Heart left ventricle (tissue), 13 donors: ENCODE measurements around the gene BBOX1.

Experiments
- POLR2A ChIP-seq, 2 donors: fragments of 450-650 bp; IDR thresholded peaks; one replicate each; pipeline ENCODE4 v1.6.1; 2017; ENCODE audit warnings: antibody characterized with exemption in 2 of 2, mild to moderate bottlenecking in 2 of 2, moderate library complexity in 2 of 2
- TF ChIP-seq, protein P1 (sequence below), 12 donors: fragments of 200-600 bp; sonication (generic) in 4 of 12; IDR thresholded peaks; one replicate each; pipeline versions ENCODE4 v1.5.0 to v1.8.0; 2018 to 2022; ENCODE audit warnings: antibody characterized with exemption in 12 of 12, mild to moderate bottlenecking in 5 of 12
- donor health status: ischemic (EF 13 %, LVEDD 7.1; RV severe dilation, severe dysfunction).
- donor health status: DM: no; HTN: yes; CAD: no.
- donor health status: DM: no; HTN: no; CAD: no.
- donor health status: ischemic (EF 25% LVEDD 6.9; RV normal size, moderate dysfunction).
- donor health status: ischemic (EF 25% LVEDD 5.7; RV mildly dilated, moderate dysfunction).
- donor health status: ischemic (EF 35%, LVEDD 5.7; RV mildly dilated, moderate dysfunction).
- donor health status: nonischemic (EF 11% LVEDD 7.7; RV severe dilation, severe dysfunction).
- donor health status: DM: yes; HTN: yes; CAD: no.
- donor health status: PGD.
- donor health status: ischemic (EF 29% LVEDD 5.4; RV normal size, mild dysfunction).
- donor health status: nonischemic (EF 23%, LVEDD 6.1; RV moderate dilation, normal function).

DNA sequence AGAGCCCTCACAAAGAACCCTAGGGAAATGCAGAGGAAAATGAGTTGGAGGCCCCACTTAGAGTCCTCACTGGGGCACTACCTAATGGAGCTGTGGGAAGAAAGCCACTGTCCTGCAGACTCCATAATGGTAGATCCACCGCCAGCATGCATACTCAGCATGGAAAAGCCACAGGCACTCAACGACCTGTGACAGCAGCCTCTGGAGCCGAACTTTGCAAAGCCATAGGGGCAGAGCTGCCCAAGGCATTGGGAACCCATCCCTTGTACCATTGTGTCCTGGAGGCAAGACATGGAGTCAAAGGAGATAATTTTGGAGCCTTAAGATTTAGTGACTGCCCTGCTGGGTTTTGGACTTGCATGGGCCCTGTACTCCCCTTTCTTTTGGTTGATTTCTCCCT, 18.8 kb downstream of the BBOX1 start:
- TF ChIP-seq, protein P1, sequence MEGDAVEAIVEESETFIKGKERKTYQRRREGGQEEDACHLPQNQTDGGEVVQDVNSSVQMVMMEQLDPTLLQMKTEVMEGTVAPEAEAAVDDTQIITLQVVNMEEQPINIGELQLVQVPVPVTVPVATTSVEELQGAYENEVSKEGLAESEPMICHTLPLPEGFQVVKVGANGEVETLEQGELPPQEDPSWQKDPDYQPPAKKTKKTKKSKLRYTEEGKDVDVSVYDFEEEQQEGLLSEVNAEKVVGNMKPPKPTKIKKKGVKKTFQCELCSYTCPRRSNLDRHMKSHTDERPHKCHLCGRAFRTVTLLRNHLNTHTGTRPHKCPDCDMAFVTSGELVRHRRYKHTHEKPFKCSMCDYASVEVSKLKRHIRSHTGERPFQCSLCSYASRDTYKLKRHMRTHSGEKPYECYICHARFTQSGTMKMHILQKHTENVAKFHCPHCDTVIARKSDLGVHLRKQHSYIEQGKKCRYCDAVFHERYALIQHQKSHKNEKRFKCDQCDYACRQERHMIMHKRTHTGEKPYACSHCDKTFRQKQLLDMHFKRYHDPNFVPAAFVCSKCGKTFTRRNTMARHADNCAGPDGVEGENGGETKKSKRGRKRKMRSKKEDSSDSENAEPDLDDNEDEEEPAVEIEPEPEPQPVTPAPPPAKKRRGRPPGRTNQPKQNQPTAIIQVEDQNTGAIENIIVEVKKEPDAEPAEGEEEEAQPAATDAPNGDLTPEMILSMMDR (IDR thresholded peaks at IDR 0.05), result no peak
- TF ChIP-seq POLR2A (IDR thresholded peaks at IDR 0.05), result no peak
